Stimulated activated CD8-positive, alpha-beta memory T cell treated with anti-CD3 and anti-CD28 coated beads, Interleukin-12 subunit alpha, Interleukin-12 subunit beta, amount 100 ng/mL, for 4 hours (primary cell): ENCODE data around the gene AGPS.
"Not testable (repeated sequence)": the region's sequence is repeated elsewhere in the genome, so short reads cannot be mapped to it uniquely, and the experiment has no call there.

Experiments used
- DNase-seq: peaks from one replicate; pipeline ENCODE4 v3.0.0-alpha.2; 2020; ENCODE audit warnings: low read depth

AGPS gene

DNA sequence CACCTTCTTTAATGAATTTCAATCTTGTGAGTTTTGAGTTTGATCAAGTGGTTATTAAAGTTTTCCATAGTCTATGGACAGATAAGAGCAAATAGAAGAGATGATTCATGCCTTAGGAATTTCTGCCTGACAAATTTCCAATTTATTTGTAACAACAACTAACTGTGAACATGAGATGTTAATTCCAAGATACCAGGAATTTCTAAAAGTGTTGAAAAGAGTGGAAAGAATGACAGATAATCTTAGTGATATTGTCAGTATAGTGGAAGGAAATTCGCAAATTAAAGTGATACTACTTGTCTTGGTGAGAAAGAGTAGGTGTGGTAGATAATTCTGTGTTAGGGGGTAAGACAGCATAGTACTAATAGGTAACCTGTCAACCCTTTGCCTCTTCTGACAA lies 82.4 kb downstream of the AGPS start:
- DNase-seq = no peak

DNA sequence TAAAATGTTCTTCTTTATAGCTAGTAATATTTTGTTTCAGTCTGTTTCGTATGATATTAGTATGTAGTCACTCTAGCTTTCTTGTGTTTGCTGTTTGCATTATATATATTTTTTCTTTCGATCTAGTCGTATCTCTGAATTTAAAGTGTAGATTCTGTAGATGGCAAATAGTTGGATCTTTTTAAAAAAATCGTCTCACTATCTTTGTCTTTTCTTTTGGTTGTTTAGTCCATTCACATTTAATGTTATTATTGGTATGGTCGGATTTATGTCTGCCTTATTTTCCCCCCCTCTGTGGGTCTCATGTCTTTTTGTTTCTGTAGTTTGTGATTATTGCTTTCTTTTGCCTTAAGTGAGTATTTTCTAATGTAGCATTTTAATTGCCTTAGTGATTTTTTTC lies 84.3 kb downstream of the AGPS start:
- no peak for DNase-seq

DNA sequence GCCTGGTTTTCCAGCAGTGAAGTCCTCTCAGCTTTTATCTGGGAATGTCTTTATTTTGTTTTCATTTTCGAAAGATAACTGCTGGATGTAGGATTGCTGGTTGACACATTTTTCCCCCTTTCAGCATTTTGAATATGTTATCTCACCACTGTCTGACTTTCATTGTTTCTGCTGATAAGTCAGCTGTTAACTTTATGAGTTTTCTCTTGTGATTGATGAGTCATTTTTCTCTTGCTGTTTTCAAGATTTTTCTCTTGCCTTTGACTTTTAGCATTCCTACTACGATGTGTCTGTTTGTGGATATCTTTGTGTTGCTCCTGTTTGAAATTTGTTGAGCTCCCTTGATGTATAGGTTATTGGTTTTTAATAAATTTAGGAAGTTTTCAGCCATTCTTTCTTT lies 85.5 kb downstream of the AGPS start:
- no peak for DNase-seq

DNA sequence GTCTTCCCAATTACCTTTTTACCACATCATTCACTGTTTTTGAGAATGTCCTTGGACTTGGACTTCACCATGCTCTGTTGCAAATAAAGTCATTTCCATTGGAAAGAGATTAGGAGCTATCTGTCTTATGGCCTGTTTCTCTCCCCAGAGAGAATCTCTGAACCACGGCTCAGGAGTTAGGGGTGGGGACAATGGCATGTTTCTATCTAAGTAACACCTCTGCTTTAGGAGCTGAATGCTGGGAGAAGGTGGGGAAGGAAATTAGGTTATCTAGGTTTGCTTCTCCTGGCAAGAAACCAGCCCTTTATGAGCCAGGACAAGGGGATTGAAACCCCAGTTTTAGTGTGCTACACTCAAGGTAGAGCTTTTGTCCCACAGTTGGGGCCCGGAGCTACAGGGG lies 86.3 kb downstream of the AGPS start:
- no peak for DNase-seq

DNA sequence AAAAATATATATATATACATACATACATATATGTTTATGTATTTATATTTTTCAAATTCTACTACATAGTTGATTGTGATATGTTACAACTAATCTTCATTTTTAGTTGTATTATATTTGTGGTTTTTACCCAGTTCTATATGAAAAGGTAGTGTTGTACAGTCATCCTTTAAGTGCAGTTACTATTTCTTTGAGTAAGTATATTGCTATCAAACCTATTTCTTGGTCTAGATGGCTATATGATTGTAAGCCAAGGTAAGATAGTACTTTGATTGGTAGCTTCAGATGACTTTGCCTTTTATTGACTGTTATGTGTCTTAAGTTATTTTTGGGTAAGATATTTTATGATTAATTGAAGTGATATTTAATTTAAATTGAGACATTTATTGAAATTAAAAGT lies 89.6 kb downstream of the AGPS start:
- DNase-seq = no peak

DNA sequence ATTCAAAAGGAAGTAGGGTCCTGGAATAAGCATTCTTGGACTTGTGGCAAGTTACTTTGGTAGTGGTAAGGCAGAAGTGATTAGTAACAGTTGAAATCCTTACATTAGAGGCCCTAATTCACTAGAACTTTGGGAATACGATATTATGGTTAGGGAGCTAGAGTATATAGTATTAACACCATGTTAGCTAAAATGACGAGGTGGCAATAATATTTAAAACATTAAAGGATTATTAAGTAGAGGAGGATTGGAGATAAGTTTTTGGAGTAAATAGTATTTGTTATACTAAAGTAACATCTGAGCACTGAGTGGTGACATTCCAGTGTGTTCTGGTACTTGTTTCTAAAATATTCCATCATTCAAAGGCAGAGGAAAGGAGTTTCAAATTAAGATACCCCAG lies 91.0 kb downstream of the AGPS start:
- no peak for DNase-seq

DNA sequence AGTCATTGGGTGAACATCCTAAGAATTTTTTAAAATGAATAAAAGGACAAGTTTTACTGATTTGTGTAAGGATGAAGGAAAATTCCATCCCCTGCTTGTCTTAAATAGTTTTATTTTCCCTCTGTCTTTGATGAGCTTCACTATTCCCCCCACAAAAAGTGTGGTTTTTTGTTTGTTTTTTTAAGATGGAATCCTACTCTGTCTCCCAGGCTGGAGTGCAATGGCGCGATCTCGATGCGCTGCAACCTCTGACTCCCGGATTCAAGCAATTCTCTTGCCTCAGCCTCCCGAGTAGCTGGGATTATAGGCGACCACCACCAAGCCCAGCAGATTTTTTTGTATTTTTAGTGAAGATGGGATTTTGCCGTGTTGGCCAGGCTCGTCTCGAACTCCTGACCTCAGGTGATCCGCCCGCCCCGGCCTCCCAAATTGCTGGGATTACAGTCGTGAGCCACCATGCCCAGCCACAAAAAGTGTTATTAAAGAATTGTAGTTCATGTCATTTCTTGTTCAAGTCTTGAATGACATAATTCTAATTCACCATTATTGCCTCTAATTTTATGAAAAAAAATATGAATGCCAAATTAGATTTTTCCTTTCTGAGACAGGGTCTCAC lies 91.7 kb downstream of the AGPS start:
- DNase-seq = no peak

DNA sequence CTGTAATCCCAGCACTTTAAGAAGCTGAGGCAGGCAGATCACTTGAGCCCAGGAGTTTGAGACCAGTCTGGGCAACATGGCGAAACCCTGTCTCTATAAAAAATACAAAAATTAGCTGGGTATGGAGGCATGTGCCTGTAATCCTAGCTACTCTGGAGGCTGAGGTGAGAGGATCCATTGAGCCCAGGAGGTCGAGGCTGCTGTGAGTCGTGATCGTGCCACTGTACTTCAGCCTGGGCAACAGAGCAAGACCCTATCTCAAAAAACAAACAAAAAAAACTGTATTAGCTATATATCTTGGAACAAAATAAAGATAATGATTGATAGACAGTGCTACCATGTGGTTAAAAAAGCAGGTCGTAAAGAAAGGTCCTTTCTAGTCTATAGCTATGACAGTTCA lies 93.1 kb downstream of the AGPS start:
- DNase-seq = not testable (repeated sequence)

DNA sequence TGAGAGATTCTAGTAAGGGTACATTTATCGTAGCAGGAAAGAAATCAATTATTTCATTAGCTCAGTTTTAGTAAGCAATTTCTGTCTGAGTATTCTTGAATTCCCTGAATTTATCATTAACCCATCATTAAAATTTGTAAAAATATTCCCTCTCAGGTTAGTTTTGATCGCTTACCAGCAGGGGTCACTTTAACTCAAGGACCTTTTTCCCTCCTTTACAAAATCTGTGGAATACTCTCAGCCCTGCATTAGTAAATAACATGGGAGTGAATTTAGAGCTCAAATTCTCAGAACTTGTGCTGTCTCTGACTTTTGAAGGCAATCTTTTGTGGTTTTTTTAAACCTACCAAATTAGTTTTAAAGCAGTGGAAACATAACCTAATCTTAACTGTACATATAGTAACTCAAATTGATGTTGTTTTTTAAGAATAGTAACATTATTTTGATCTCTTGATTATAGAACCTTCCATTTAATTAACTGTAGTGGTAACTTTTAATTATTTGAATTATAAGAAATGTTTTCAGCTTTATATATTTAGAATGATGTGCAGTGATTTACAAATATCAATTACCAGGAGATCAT lies 97.2 kb downstream of the AGPS start:
- DNase-seq = no peak

DNA sequence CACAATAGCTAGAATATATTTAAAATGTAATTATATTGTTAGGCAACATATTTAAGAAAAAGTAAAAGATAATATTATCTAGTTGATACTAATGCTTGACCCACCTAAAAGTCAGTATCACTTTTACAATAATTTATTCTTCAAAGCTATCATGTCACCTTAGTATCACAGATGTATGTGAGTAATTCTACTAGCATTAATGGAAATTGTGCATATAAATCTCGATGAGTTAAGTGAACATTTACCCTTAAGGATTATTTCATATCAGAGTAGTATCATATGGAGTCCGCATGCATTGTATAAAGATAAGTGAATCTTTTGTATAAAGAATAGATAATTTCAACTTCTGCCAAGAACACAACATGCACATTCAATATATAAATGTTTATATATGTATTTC lies 103.4 kb downstream of the AGPS start:
- DNase-seq = no peak

DNA sequence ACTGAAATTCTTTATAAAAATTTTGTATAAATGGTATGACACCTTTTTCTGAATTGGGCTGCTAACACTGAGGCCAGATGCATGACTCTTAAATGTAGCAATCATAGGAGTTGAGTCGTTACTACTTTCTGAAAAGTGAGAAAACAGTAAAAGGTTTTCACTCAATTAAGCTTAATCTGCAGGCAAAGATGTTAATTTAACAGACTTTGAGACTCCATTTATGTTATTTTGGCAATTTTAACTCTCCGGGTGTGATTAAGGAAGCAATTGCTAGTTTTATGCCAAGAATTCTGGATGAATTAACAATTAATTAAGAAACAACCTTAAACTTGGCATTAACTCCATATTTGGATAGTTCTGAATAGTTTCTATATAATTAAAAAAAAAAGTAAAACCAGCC lies 104.3 kb downstream of the AGPS start:
- no peak for DNase-seq

DNA sequence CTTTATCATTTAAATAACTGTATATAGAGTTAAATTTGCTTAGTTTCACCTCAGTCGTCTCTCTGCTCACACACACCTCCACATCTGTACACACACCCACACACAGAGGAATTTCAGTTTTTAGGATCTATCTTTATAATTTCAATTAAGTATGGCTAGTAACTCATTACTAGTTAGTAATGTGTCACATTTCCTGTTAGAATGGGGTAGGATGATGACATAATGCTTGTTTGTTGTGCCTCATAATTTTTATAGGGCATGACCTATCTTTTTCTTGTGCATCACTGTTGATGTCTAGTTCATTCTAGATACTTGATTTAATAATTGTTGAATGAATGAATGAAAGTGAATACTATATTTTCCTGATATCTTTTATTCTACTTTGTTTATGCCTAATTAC lies 108.6 kb downstream of the AGPS start:
- DNase-seq = no peak

DNA sequence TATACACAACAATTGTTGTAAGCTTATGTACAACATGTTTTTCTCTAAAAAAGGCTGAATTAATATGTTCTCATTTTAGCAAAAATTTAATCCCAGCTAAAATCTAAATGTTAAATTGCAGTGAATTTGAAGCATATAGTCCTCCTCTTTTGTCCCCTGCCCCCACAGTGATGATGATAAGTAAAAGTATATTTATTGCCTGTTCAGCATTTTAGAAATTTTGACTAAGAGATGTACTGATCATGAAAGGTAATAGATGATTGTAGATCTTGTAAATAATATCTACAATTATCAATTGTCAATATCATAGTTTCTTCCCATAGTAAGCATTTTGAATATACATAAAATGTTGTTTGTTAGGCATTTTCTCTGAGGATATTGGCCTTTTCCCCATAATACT lies 113.9 kb downstream of the AGPS start:
- no peak for DNase-seq

DNA sequence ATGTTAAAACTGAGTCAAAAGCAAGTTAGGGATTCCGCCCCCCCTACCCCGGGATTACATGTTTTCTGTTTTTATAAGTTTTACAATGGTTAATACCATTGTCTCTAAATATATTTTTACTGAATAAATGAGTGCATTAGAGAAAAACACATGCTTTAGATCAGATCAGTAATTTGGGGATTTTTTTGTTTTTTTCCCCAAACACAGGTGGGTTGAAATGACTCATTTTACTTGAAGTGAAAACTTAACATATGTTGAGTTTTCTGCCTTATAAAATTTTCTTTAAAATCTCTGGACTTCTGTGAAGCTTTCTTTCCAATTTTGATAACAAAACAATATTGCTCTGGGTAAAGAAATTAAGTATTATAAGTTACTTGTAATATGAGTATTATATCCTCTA lies 114.4 kb downstream of the AGPS start:
- DNase-seq = no peak

DNA sequence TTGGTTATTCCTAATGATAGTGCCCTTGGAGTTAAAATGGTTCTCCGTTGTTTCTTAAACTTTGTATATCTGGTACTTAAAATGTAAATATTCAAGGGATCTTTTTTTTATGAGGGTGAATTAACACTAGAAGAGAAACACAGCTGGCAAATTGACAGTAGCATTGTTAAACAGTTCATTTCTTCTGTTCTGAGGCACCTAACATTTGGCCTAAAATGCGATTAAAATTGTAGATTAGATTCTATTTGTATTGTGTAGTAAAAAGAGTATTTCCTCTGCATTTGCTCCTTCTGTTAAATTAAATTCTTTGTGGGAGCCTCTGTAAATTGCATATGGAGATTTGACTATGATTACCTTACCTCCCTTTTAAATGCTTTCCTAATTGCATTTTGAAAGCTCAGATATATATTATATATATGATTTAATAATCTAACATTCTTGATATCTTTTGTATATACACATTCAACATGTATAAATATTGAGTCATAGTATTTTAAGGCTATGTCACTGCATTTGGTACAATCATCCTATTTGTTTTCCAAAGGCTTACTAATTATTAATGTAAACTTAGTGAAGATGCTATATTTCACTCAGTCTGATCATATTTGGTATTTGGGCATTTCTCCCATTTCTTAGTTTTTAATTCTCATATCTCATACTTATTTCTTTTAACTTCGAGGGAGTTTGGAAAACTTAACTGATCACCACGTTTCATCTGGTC lies 124.4 kb downstream of the AGPS start:
- no peak for DNase-seq

DNA sequence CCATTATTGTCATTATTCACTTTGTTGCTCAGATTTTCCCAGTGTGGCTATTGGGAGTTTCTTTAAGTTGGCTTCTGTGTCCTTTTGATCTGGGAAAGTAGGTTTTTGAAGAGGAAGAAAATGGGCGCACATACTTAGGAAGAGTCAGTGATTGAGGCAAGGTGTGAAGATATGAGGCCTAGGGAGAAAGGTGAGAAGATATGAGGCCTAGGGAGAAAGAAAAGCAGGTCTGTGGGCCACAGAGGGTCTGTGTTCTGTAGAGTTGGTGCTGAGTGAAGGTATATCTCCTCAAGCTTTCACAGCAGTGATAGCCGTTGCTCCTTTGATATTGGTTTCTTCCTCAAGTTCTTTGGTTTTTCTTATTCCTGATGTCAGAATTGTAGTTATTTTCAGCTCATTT lies 126.2 kb downstream of the AGPS start:
- DNase-seq = no peak

DNA sequence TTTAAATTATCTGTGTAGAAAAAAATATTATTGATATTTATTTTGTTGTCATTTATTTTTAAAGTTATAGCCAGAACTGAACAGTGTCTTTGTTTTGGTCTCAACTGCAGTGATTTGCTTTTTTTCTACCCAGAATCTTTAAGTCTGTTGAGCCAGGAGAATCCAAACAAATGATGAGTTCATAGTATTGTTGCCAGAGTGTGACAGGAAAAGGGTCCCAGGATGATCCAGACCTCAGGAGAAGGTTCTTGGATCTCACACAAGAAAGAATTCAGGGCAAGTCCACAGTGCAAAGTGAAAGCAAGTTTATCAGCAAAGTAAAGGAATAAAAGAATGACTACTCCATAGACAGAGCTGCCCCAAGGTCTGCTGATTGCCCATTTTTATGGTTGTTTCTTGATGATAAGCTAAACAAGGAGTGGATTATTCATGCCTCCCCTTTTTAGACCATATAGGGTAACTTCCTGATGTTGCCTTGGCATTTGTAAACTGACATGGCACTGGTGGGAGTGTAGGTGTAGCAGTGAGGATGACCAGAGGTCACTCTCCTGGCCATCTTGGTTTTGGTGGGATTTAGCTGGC lies 127.1 kb downstream of the AGPS start:
- DNase-seq = no peak

DNA sequence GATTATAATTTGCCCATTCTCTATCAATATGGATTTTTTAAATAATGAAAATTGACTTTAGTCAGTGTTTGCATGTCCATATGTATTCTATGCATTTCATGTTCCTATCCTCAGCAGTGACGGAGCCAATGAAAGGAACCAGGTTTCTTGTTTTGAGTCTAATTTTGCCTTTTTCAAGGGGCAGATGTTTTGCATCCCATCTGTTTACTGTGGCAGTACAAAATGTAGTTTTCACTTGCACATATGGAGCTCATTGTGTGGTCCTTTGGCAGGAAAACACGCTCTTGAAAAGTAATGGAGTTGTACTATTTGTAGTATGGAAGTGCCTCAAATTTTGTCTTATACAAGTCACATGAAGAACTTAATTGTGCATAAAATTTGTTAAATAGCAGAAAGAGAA lies 127.8 kb downstream of the AGPS start:
- no peak for DNase-seq

DNA sequence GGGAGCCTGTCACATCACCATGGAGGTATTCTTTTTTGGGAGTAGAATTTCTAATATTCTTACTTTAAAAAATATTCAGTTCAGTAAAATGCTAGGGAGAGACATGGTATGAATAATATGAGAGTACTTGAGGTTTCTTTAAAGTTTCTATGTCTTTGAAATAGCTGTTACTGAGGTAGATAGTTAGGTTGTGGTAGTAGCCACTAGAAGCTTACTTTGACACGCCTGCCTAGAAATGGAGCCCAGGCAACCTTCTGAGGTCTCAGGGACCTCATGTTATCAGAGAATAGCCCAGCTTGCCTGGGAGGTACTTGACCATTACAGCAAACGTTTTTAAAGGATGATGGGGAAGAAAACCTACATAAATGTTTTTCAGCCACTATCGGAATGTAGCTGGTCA lies 131.2 kb downstream of the AGPS start:
- DNase-seq = no peak

DNA sequence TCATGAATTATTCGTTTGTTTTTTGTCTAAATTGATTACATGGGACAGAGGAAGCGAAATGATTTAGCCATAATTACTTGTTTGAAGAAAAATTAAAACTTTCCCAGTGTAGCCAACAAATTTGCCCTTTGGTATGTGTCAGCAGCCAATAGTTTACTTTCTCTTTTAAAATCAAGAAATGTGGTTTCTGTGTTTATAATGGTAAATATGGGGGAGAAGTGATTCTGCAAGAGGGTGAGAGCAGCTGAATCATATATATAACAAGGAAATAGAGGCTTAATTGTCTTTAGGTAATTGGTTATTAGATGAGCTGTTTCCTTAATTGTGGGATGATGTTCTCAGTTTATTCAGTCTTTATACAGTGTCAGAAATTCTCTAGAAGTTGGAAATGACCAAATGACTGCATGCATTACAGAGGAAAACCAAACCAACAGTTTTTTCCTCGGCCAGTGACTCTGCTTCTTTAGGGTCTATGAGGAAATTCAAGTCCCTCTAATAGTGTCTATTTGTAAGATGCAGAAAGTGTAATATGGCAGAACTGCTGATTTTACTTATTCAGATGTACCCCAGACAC lies 132.9 kb downstream of the AGPS start:
- DNase-seq = no peak

DNA sequence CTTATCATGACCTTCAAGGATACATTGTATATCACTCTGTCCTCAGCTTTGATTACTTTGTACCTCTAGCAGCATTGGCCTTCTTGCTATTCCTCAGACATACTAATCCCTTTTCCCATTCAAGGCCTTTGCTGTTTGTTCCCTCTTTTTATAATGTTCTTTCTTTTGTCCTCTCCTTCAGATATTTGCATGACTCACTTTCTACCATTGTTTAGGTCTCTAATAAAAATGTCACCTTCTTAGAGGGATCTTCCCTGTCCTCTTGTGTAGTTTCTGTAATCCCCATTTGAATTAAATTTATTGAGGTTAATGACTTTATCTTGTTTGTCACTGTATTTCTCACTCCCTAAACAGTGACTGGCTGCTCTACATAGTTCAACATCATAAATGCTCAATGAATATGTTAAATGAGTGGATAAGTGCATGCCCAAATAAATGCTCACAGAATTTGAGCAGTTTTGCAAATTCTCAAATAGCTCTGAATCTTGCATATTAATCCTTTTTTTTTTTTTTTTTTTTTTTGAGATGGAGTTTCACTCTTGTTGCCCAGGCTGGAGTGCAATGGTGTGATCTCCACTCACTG lies 135.9 kb downstream of the AGPS start:
- no peak for DNase-seq

DNA sequence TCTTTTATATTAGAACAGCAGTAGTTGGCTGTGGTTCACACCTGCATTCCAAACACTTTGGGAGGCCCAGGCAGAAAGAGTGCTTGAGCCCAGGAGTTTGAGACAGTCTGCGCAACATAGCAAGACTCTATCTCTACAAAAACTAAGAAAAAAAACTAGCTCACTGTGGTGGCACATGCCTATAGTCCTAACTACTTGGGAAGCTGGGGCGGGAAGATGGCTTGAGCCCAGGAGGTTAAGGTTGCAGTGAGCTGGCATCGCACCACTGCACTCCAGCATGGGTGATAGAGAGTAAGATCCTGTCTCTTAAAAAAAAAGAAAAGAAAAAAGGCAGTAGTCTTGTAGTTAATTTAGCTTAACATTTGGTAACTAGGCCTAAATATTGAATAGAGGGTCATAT lies 136.6 kb downstream of the AGPS start:
- DNase-seq = no peak

DNA sequence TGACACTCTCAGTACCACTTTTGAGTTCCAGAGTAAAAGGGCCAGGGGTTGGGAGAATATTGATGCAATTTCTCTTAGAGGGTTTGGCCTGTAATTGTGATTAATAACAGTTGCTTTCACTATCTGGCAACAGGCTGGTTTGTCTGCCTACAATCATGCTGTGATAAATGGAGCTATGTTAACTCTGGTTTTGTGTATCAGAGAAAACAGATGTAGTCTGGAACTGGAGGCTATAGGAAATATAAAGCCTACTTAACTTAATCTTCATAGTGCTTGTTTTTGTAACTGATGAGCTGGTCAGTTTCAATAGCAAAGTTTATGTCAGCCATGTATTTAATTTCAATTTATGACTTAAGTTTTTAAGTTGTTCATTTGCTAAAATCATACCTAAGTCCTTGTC lies 138.0 kb downstream of the AGPS start:
- DNase-seq = no peak
